Prostate gland (tissue), 2 donors: ENCODE measurements around the gene RGCC. TPM values are rescaled to one million over a fixed set of nuclear protein-coding genes. Genes with fewer than 3 reads are reported as not detected.

Experiments
- DNase-seq: peaks from one replicate; pipeline ENCODE4 v3.0.0-alpha.2; 2019; ENCODE audit warnings: low spot score
- H3K27ac ChIP-seq, 2 donors: fragments of 200-600 bp; sonication (generic); 2 replicates each; pipeline ENCODE4 v1.5.1; 2017 to 2019
- H3K27me3 ChIP-seq: fragments of 200-600 bp; sonication (generic); replicated peaks from 2 replicates; pipeline ENCODE4 v1.5.1; 2019; ENCODE audit not compliant: insufficient read depth
- H3K36me3 ChIP-seq, 2 donors: fragments of 200-600 bp; sonication (generic); 1 replicate in 1 of 2; 2 replicates in 1 of 2; pipeline versions ENCODE4 v1.5.1 to v1.8.1; 2017 to 2019
- H3K4me1 ChIP-seq: fragments of 200-600 bp; sonication (generic); replicated peaks from 2 replicates; pipeline ENCODE4 v1.5.1; 2019
- H3K4me3 ChIP-seq, 2 donors: fragments of 200-600 bp; sonication (generic); 2 replicates each; pipeline ENCODE4 v1.5.1; 2017 to 2019
- H3K9me3 ChIP-seq: fragments of 200-600 bp; sonication (generic); 2 replicates; pipeline ENCODE4 v1.5.1; 2017
- POLR2A ChIP-seq: fragments of 450-650 bp; IDR thresholded peaks from one replicate; pipeline ENCODE4 v1.6.1; 2016; ENCODE audit warnings: antibody characterized with exemption, mild to moderate bottlenecking
- POLR2AphosphoS5 ChIP-seq: sonication (generic); formaldehyde crosslinking; IDR thresholded peaks from one replicate; pipeline ENCODE4 v1.6.1; 2017; ENCODE audit warnings: antibody characterized with exemption
- WGBS: methylation state at CpG from one replicate; pipeline ENCODE4 v1.1.5; 2018; 5-methylcytosine and 5-hydroxymethylcytosine counted together
- intact Hi-C: fragments of 100-400 bp; cut with DNase I; formaldehyde crosslinking; loops from one replicate; pipeline ENCODE4 v1.14.2; 2022
- total RNA-seq, 2 donors: library from RNA; depleted of rRNA; stranded (reverse); fragments of >200 nt; gene quantifications; one replicate each; pipeline ENCODE4 v1.1.0, GENCODE V29; 2016
- TF ChIP-seq, protein P1 (sequence below), 4 experiments: fragments of 200-600 bp in 2 of 4; fragments of 450-650 bp in 2 of 4; sonication (generic) in 2 of 4; IDR thresholded peaks; 1 replicate in 3 of 4; 2 replicates in 1 of 4; pipeline ENCODE4 v1.5.1; 2016 to 2019; ENCODE audit warnings: antibody characterized with exemption in 4 of 4, mild to moderate bottlenecking in 2 of 4, moderate library complexity in 2 of 4

Gene RGCC
- total RNA-seq, 2 donors from 2014 or later: 87.0 to 140 TPM

DNA sequence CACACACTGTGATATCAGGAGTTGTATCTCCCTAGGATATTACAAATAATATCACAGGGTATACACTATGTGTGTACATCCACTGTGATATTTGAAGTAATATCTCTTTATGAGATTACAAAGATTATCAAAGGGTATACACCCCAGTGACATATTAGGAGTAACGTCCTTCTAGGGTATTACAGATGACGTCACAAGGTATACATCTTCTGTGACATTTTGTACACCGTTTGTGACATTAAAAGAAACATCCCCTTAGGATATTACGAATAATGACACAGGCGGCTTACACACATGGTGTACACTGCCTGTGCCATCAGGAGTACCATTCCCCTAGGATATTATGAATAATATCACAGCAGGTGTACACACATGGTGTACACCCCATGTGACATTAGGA, 13.4 kb upstream of the RGCC start:
- Histone ChIP-seq H3K9me3 (no peaks in the 10 kb centered on the region), H3K4me3 (no peak overlapping the region), H3K4me1 (no peaks in the 10 kb centered on the region), H3K27ac (no peak overlapping the region), H3K36me3 (no peaks in the 10 kb centered on the region), H3K27me3 (no peaks in the 10 kb centered on the region)
- 89% methylated on average over 5 of the region's 5 CpGs for WGBS
- DNase-seq: no peak
- intact Hi-C loops: no loop called here
- TF ChIP-seq, protein P1, sequence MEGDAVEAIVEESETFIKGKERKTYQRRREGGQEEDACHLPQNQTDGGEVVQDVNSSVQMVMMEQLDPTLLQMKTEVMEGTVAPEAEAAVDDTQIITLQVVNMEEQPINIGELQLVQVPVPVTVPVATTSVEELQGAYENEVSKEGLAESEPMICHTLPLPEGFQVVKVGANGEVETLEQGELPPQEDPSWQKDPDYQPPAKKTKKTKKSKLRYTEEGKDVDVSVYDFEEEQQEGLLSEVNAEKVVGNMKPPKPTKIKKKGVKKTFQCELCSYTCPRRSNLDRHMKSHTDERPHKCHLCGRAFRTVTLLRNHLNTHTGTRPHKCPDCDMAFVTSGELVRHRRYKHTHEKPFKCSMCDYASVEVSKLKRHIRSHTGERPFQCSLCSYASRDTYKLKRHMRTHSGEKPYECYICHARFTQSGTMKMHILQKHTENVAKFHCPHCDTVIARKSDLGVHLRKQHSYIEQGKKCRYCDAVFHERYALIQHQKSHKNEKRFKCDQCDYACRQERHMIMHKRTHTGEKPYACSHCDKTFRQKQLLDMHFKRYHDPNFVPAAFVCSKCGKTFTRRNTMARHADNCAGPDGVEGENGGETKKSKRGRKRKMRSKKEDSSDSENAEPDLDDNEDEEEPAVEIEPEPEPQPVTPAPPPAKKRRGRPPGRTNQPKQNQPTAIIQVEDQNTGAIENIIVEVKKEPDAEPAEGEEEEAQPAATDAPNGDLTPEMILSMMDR (IDR thresholded peaks at IDR 0.05): no peak
- TF ChIP-seq POLR2AphosphoS5 (no peak), POLR2A (no peak)

DNA sequence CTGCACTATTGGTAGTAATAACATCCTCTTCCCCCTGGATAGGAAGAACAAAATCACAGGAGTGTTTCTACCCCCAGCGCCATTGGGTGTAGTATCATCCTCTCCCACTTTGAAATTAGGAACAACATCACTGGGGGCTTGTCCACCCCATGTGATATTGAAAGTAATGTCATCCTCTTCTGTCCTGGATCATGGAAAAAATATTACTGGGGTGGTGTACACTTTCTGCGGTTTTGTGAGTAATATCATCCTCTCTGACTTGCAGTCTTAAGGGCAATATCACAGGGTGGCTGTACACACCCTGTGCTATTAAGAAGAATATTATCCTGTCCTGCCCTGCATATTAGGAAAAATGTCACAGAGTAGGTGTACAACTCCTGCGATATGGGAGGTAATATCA, 4.9 kb upstream of the RGCC start:
- H3K4me3 ChIP-seq: no peak overlapping the region
- intact Hi-C loops: no loop called here
- TF ChIP-seq POLR2A (no peak), POLR2AphosphoS5 (no peak)
- TF ChIP-seq, protein P1 (IDR thresholded peaks at IDR 0.05): no peak
- H3K27ac ChIP-seq: no peak overlapping the region
- DNase-seq: no peak
- 79% methylated on average over 3 of the region's 3 CpGs for WGBS
- no peaks in the 10 kb centered on the region for H3K36me3 ChIP-seq
- no peaks in the 10 kb centered on the region for H3K27me3 ChIP-seq
- no peaks in the 10 kb centered on the region for H3K4me1 ChIP-seq
- no peaks in the 10 kb centered on the region for H3K9me3 ChIP-seq

DNA sequence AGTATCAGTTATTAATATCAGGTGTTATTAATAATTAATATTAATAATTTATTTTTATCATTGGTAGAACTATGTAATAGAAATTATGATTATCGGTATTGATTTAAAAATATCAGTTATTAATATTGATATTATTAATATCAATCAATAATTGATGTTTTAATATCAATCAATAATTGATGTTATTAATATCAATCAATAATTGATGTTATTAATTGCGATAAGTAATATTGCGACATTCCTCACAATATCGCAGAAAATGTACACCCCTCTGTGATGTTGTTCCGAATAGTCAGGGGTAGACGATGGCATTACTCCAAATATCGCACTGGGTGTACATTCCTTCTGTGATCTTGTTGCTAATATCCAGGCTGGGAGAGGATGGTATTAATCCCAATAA, 3.7 kb upstream of the RGCC start:
- no peaks in the 10 kb centered on the region for H3K9me3 ChIP-seq
- intact Hi-C loops: no loop called here
- no peaks in the 10 kb centered on the region for H3K36me3 ChIP-seq
- no peak for DNase-seq
- no peaks in the 10 kb centered on the region for H3K4me1 ChIP-seq
- WGBS: 90% methylated on average over 7 of the region's 7 CpGs
- no peak overlapping the region for H3K4me3 ChIP-seq
- TF ChIP-seq POLR2A (no peak), POLR2AphosphoS5 (no peak)
- TF ChIP-seq, protein P1 (IDR thresholded peaks at IDR 0.05): no peak
- H3K27ac ChIP-seq: no peak overlapping the region
- no peaks in the 10 kb centered on the region for H3K27me3 ChIP-seq

DNA sequence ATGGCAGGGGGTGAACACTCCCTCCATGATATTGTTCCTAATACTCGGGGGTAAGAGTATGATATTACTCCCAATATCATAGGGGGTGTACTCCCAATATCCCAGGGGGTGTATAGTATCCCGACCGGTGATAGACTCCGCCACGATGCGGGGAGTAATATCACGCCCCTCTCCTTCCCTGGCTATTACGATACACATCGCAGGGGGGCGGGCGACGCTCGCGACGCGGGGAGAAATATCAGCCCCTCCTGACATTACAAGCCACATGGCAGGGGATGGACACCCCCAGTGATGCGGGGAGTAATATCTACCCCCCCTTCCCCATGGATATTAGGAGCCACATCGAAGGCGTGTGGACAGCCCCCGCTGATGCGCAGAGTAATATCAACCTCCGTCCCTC, 3.2 kb upstream of the RGCC start:
- H3K27ac ChIP-seq: no peak overlapping the region
- H3K4me1 ChIP-seq: no peaks in the 10 kb centered on the region
- intact Hi-C loops: no loop called here
- DNase-seq: no peak
- H3K9me3 ChIP-seq: no peaks in the 10 kb centered on the region
- no peak overlapping the region for H3K4me3 ChIP-seq
- H3K36me3 ChIP-seq: no peaks in the 10 kb centered on the region
- H3K27me3 ChIP-seq: no peaks in the 10 kb centered on the region
- TF ChIP-seq POLR2A (no peak), POLR2AphosphoS5 (no peak)
- TF ChIP-seq, protein P1 (IDR thresholded peaks at IDR 0.05): no peak
- WGBS: 91% methylated on average over 22 of the region's 22 CpGs

- intact Hi-C loops: no loop called here
- TF ChIP-seq, protein P1 (IDR thresholded peaks at IDR 0.05): no peak
- TF ChIP-seq POLR2A: no peak
- no peak for TF ChIP-seq POLR2AphosphoS5
- Histone ChIP-seq H3K4me3 (no peak overlapping the region), H3K36me3 (no peaks in the 10 kb centered on the region), H3K27ac (no peak overlapping the region), H3K9me3 (no peaks in the 10 kb centered on the region), H3K4me1 (no peaks in the 10 kb centered on the region), H3K27me3 (no peaks in the 10 kb centered on the region)
- DNase-seq: no peak
- WGBS: 56% methylated on average over 19 of the region's 19 CpGs
These were observed 1.5 kb upstream of the RGCC start for GRCh38 chr13:41455725-41456419.
